Peyer's patch (tissue), 4 donors: ENCODE data around the gene CFAP61. TPM values are rescaled to one million over a fixed set of nuclear protein-coding genes. Genes with fewer than 3 reads are reported as not detected.

Experiments used
- DNase-seq, 3 donors: peaks; one replicate each; pipeline ENCODE4 v3.0.0-alpha.2; 2017 to 2019
- H3K27ac ChIP-seq, 4 donors: fragments of 200-600 bp; sonication (generic); one replicate each; pipeline ENCODE4 v1.5.1; 2016 to 2019
- H3K27me3 ChIP-seq, 2 donors: fragments of 200-600 bp; sonication (generic); one replicate each; pipeline ENCODE4 v1.5.1; 2019
- H3K36me3 ChIP-seq, 3 donors: fragments of 200-600 bp; sonication (generic); one replicate each; pipeline ENCODE4 v1.5.1; 2016 to 2019
- H3K4me1 ChIP-seq, 4 donors: fragments of 200-600 bp; sonication (generic); one replicate each; pipeline ENCODE4 v1.5.1; 2016 to 2019
- H3K4me3 ChIP-seq, 4 donors: fragments of 200-600 bp; sonication (generic); 1 replicate in 3 of 4; 2 replicates in 1 of 4; pipeline ENCODE4 v1.5.1; 2016 to 2019; ENCODE audit warnings: mild to moderate bottlenecking in 1 of 4
- H3K9me3 ChIP-seq, 4 donors: fragments of 200-600 bp; sonication (generic); one replicate each; pipeline ENCODE4 v1.5.1; 2016 to 2019; ENCODE audit warnings: mild to moderate bottlenecking in 1 of 4
- POLR2A ChIP-seq, 2 donors: fragments of 450-650 bp; IDR thresholded peaks; one replicate each; pipeline ENCODE4 v1.5.1; 2017; ENCODE audit warnings: antibody characterized with exemption in 2 of 2, mild to moderate bottlenecking in 2 of 2, moderate library complexity in 2 of 2
- total RNA-seq, 4 donors: library from RNA; depleted of rRNA; stranded (reverse); fragments of >200 nt; gene quantifications; one replicate each; pipeline ENCODE4 v1.1.0, GENCODE V29; 2016
- TF ChIP-seq, protein P1 (sequence below), 6 experiments: fragments of 450-650 bp in 4 of 6; fragments of 200-600 bp in 2 of 6; sonication (generic) in 1 of 6; IDR thresholded peaks; one replicate each; pipeline ENCODE4 v1.5.1; 2017 to 2019; ENCODE audit warnings: antibody characterized with exemption in 6 of 6, mild to moderate bottlenecking in 3 of 6, moderate library complexity in 1 of 6

The CFAP61 gene
- total RNA-seq, 4 donors from 2014 or later, result not detected

DNA sequence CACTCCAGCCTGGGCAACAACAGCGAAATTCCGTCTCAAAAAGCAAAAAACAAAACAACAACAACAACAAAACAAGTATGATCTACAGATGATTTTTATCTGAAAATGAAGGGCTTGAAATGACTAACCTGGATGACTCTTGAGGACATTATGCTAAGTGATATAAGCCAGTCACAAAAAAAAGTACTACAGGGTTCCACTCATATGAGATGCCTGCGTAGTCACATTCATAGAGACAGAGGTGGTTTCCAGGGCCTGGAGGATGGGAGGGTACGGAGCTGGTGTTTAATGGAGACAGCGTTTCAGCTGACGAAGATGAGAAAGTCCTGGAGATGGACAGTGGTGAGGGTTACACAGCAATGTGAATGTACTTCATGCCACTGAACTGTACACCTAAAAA lies 307.3 kb downstream of the CFAP61 start:
- Histone ChIP-seq H3K27me3 (peaks cover 0 to 13% of the 10 kb centered on the region in 2 donors), H3K9me3 (no peaks in the 10 kb centered on the region), H3K27ac (no peak overlapping the region), H3K36me3 (no peaks in the 10 kb centered on the region), H3K4me3 (no peak overlapping the region), H3K4me1 (peaks cover 0 to 23% (median 0%) of the 10 kb centered on the region in 4 donors)
- no peak for DNase-seq
- TF ChIP-seq, protein P1, sequence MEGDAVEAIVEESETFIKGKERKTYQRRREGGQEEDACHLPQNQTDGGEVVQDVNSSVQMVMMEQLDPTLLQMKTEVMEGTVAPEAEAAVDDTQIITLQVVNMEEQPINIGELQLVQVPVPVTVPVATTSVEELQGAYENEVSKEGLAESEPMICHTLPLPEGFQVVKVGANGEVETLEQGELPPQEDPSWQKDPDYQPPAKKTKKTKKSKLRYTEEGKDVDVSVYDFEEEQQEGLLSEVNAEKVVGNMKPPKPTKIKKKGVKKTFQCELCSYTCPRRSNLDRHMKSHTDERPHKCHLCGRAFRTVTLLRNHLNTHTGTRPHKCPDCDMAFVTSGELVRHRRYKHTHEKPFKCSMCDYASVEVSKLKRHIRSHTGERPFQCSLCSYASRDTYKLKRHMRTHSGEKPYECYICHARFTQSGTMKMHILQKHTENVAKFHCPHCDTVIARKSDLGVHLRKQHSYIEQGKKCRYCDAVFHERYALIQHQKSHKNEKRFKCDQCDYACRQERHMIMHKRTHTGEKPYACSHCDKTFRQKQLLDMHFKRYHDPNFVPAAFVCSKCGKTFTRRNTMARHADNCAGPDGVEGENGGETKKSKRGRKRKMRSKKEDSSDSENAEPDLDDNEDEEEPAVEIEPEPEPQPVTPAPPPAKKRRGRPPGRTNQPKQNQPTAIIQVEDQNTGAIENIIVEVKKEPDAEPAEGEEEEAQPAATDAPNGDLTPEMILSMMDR (IDR thresholded peaks at IDR 0.05), result no peak
- no peak for TF ChIP-seq POLR2A (IDR thresholded peaks at IDR 0.05)

DNA sequence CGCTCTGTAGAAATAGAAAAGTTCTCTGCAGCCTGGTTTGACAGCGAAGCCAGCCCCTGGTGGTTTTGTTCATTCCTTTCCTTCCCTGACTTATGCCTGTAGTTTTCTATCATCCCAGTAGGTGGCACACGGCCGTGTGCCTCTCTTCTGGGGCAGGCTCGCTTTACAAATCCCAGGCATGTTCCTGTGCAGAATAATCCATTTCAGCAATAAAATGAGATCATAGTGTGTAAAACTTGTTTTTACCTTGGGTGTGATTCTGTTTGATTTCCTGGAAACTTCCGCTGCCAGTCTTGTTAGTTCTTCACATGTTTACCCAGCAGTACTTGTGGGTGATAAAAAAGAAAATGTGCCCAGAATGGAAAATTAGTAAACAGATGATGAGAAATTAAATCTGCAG lies 308.1 kb downstream of the CFAP61 start:
- TF ChIP-seq, protein P1 (IDR thresholded peaks at IDR 0.05), result peak; percentile 30 to 77 (median 69)
- TF ChIP-seq POLR2A (IDR thresholded peaks at IDR 0.05), result no peak
- DNase-seq, result peak in 1 of 3 donors; percentile 62
- Histone ChIP-seq H3K9me3 (no peaks in the 10 kb centered on the region), H3K27ac (no peak overlapping the region), H3K4me3 (no peak overlapping the region), H3K27me3 (peaks cover 0 to 22% of the 10 kb centered on the region in 2 donors), H3K36me3 (no peaks in the 10 kb centered on the region), H3K4me1 (peaks cover 0 to 23% (median 0%) of the 10 kb centered on the region in 4 donors)

DNA sequence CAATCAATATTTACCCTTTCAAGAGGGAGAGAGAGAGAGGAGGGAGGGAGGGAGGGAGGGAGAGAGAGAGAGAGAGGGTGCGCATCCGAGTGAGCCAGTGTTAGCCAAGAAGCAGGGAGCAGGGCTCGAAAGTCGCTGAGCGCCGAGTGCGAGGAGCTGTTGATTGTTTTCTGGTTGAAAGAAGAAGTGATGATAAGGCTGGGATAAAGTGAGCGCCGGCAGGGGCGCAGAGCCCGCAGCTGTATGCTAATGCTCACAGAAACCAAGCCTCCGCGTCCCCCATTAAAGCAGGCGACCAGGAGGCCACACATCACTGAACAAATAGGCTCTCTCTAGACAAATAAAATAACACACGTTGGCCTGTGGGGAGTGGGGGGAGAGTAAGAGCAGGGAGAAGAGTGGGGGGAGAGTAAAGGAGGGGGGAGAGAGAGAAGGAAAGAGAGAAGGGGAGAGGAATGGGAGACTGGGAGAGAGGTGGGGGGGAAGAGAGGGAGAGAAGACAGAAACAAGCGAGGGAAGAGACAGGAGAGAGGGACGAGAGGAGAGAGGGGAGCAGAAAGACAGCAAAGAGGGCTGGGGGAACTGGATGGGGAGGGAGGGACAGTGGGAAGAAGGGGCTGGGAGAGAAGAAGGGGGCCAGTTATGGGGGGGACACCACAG lies 310.6 kb downstream of the CFAP61 start:
- H3K9me3 ChIP-seq, result no peaks in the 10 kb centered on the region
- no peaks in the 10 kb centered on the region for H3K36me3 ChIP-seq
- DNase-seq, result no peak
- H3K27me3 ChIP-seq, result peaks cover 0 to 46% of the 10 kb centered on the region in 2 donors
- no peak overlapping the region for H3K27ac ChIP-seq
- H3K4me3 ChIP-seq, result no peak overlapping the region
- TF ChIP-seq, protein P1 (IDR thresholded peaks at IDR 0.05), result no peak
- TF ChIP-seq POLR2A (IDR thresholded peaks at IDR 0.05), result no peak
- H3K4me1 ChIP-seq, result peaks cover 0 to 39% (median 6%) of the 10 kb centered on the region in 4 donors

DNA sequence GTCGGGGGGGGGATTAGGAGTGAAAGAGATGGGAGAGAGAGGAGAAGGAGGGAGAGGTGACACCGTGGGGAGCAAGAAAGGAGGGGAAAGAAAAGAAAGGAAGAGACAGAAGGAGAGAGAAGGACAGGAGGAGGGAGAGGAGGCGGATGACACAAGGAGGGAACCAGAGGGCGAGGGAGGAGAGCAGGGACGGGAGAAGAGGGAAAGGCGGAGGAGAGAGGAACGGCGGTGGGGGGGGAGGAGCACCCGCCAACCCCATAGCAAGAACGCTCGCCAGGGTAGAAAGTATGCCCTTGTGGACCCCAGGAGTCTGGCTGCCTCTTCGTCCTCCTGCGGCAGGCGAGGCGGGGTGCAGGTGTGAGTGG lies 311.1 kb downstream of the CFAP61 start:
- DNase-seq, result no peak
- TF ChIP-seq POLR2A (IDR thresholded peaks at IDR 0.05), result no peak
- TF ChIP-seq, protein P1 (IDR thresholded peaks at IDR 0.05), result no peak
- no peaks in the 10 kb centered on the region for H3K36me3 ChIP-seq
- H3K27me3 ChIP-seq, result peaks cover 0 to 47% of the 10 kb centered on the region in 2 donors
- no peak overlapping the region for H3K27ac ChIP-seq
- H3K4me3 ChIP-seq, result no peak overlapping the region
- H3K9me3 ChIP-seq, result no peaks in the 10 kb centered on the region
- H3K4me1 ChIP-seq, result peaks cover 0 to 41% (median 7%) of the 10 kb centered on the region in 4 donors

DNA sequence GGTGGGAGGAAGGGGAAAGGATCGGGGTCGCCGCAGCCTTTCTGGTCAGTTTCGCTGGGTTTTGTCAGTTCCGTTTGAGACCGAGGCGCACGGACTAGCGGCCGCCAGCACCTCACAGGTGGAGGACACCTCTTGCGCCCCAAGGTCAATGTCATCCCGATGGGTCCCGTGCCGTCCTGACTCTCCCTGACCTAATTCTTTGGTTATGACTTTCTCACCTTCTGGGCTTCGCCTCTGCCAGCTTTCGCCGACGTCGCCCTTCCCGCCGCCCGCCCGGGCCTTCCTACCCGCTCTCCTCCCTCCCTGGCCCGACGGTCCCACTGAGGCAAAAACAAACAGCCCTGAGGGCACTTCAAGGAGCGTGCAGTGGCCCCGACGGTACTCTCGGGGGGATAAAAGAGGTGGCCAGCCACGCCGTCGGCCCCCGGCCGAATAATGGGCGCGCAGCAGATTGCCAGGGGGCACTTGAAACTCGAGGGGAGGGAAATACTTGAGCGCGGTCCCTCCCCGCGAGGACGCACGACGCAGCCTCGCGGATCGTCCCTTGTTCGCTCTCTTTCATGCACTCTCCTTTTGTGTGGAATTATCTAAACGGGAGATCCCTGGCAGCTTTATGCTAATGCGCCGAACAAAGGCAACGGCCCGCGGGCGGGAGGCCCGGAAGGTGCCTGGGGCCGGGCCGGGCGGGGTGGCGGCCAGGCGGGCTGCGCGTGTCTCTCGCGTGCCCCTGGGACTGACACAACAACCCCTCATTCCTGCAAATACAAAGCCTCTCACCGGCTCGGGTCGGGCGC lies 311.7 kb downstream of the CFAP61 start:
- H3K9me3 ChIP-seq, result no peaks in the 10 kb centered on the region
- H3K27me3 ChIP-seq, result peaks cover 0 to 51% of the 10 kb centered on the region in 2 donors
- no peaks in the 10 kb centered on the region for H3K36me3 ChIP-seq
- H3K4me3 ChIP-seq, result no peak overlapping the region
- DNase-seq, result no peak
- peaks cover 0 to 47% (median 10%) of the 10 kb centered on the region in 4 donors for H3K4me1 ChIP-seq
- H3K27ac ChIP-seq, result no peak overlapping the region
- TF ChIP-seq POLR2A (IDR thresholded peaks at IDR 0.05), result no peak
